Lung (tissue), 12 donors: ENCODE measurements around the gene AMIGO2. TPM values are rescaled to one million over a fixed set of nuclear protein-coding genes. Genes with fewer than 3 reads are reported as not detected.

ENCODE experiments used
- ATAC-seq: fragments of 200-7000 bp; cut with Tn5 transposase; one replicate; pipeline ENCODE4 v1.9.1; 2020; ENCODE audit warnings: moderate number of reproducible peaks; ENCODE audit not compliant: insufficient read depth, low FRiP score
- DNase-seq, 3 donors: peaks; one replicate each; pipeline ENCODE4 v3.0.0-alpha.2; 2013 to 2017
- H3K27ac ChIP-seq, 2 donors: one replicate each; pipeline ENCODE4 v1.5.1; 2013; ENCODE audit warnings: mild to moderate bottlenecking in 2 of 2, moderate library complexity in 2 of 2, control low read depth in 1 of 2, inconsistent platforms in 1 of 2, low read depth in 1 of 2, low read length in 1 of 2
- H3K27me3 ChIP-seq, 3 donors: one replicate each; pipeline ENCODE4 v1.5.1; 2013; ENCODE audit warnings: low read length in 2 of 3; ENCODE audit not compliant: control insufficient read depth in 3 of 3, insufficient read depth in 3 of 3
- H3K36me3 ChIP-seq, 4 donors: one replicate each; pipeline ENCODE4 v1.5.1; 2013; ENCODE audit warnings: low read length in 4 of 4, mild to moderate bottlenecking in 1 of 4, moderate library complexity in 1 of 4; ENCODE audit not compliant: control insufficient read depth in 4 of 4, insufficient read depth in 4 of 4
- H3K4me1 ChIP-seq, 5 donors: one replicate each; pipeline ENCODE4 v1.5.1; 2013; ENCODE audit warnings: low read length in 5 of 5, mild to moderate bottlenecking in 2 of 5, moderate library complexity in 1 of 5; ENCODE audit not compliant: control insufficient read depth in 5 of 5, insufficient read depth in 5 of 5
- H3K4me3 ChIP-seq: one replicate; pipeline ENCODE4 v1.5.1; 2013; ENCODE audit warnings: mild to moderate bottlenecking, control low read depth, moderate library complexity
- H3K9ac ChIP-seq, 2 donors: one replicate each; pipeline ENCODE4 v1.5.1; 2013; ENCODE audit warnings: low read length in 2 of 2, control low read depth in 1 of 2; ENCODE audit not compliant: insufficient read depth in 1 of 2
- H3K9me3 ChIP-seq, 4 donors: one replicate each; pipeline ENCODE4 v1.5.1; 2013; ENCODE audit warnings: low read length in 3 of 4, mild to moderate bottlenecking in 1 of 4, moderate library complexity in 1 of 4; ENCODE audit not compliant: control insufficient read depth in 4 of 4, insufficient read depth in 3 of 4
- WGBS, 2 donors: extraction: QIAGEN DNeasy Blood & Tissue Kit; methylation state at CpG; one replicate each; pipeline ENCODE4 v1.1.7; 2013; 5-methylcytosine and 5-hydroxymethylcytosine counted together
- polyA plus RNA-seq, 2 donors: library from polyadenylated mRNA; stranded (reverse); fragments of 200-250 nt; gene quantifications; one replicate each; pipeline ENCODE4 v1.2.1, GENCODE V29; 2013
- total RNA-seq, 2 donors: library from RNA; depleted of rRNA in 1 of 2; stranded (reverse); fragments of >200 nt in 1 of 2; gene quantifications; one replicate each; pipeline ENCODE4 v1.2.1, GENCODE V29; 2014 to 2021
- TF ChIP-seq, protein P1 (sequence below): IDR thresholded peaks from 2 replicates; pipeline ENCODE4 v1.5.1; 2012; ENCODE audit warnings: mild to moderate bottlenecking; ENCODE audit errors: control extremely low read depth, extremely low read depth
- donor health status: control.
- donor health status: control.
- donor health status: Bipolar disorder and iron deficiency.
- donor health status: healthy.
- donor health status: DM: yes; HTN: yes; CAD: no.

Gene AMIGO2
- total and polyA plus RNA-seq, 4 donors = 5.7 to 17.7 (median 7.8) TPM

DNA sequence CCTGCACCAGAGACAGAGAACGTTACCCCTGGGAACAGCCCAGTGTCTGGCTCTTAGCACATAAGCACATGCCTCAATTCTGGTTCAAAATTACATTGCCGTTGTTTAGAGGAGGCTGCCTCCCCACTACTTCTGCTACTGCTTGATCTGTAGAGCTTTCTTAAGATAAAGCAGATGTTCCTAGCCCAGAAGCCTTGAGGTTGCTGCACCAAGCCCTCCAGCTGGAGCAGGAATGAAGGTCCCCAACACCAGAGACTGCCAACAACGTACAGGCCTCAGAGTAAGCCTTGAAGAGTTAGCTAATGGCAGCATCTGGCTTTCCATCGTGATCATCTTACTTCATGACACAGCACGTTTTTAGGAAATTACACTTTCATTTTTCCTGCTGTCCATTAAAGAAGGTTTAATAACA, 34.7 kb upstream of the AMIGO2 start:
- TF ChIP-seq, protein P1, sequence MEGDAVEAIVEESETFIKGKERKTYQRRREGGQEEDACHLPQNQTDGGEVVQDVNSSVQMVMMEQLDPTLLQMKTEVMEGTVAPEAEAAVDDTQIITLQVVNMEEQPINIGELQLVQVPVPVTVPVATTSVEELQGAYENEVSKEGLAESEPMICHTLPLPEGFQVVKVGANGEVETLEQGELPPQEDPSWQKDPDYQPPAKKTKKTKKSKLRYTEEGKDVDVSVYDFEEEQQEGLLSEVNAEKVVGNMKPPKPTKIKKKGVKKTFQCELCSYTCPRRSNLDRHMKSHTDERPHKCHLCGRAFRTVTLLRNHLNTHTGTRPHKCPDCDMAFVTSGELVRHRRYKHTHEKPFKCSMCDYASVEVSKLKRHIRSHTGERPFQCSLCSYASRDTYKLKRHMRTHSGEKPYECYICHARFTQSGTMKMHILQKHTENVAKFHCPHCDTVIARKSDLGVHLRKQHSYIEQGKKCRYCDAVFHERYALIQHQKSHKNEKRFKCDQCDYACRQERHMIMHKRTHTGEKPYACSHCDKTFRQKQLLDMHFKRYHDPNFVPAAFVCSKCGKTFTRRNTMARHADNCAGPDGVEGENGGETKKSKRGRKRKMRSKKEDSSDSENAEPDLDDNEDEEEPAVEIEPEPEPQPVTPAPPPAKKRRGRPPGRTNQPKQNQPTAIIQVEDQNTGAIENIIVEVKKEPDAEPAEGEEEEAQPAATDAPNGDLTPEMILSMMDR = no peak
- Histone ChIP-seq H3K4me3 (no peak overlapping the region), H3K9me3 (no peaks in the 10 kb centered on the region), H3K27me3 (no peaks in the 10 kb centered on the region), H3K27ac (no peak overlapping the region), H3K4me1 (no peaks in the 10 kb centered on the region), H3K9ac (no peak overlapping the region), H3K36me3 (no peaks in the 10 kb centered on the region)
- 82 to 88% methylated on average over 5 of the region's 5 CpGs for WGBS, 2 donors
- DNase-seq (no peak), ATAC-seq (no peak)

DNA sequence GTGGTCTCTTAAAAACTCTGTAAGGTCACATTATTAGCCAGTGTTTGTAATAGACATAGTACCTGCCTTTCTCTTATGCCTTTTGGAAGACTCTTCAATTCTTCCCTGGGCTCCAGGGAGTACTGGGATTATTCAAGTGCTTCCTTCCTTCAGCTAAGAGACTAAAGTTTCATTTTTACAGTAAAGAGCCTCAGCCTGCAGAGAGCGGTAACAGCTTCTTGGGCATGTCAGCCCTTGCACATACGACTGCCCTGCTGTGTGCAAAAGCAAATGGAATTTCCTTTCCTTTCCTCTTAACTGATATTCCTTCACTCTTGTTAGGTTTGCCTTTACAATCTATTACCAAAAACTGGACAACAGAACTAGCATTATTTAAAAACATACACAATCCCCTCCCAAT, 32.9 kb upstream of the AMIGO2 start:
- 74 to 89% methylated on average over 2 of the region's 2 CpGs for WGBS, 2 donors
- H3K9ac ChIP-seq = no peak overlapping the region
- TF ChIP-seq, protein P1 = no peak
- DNase-seq (no peak), ATAC-seq (no peak)
- H3K27ac ChIP-seq = no peak overlapping the region
- H3K4me1 ChIP-seq = no peaks in the 10 kb centered on the region
- H3K27me3 ChIP-seq = no peaks in the 10 kb centered on the region
- H3K36me3 ChIP-seq = no peaks in the 10 kb centered on the region
- H3K4me3 ChIP-seq = no peak overlapping the region
- peaks cover 0 to 2% (median 0%) of the 10 kb centered on the region in 4 donors for H3K9me3 ChIP-seq

DNA sequence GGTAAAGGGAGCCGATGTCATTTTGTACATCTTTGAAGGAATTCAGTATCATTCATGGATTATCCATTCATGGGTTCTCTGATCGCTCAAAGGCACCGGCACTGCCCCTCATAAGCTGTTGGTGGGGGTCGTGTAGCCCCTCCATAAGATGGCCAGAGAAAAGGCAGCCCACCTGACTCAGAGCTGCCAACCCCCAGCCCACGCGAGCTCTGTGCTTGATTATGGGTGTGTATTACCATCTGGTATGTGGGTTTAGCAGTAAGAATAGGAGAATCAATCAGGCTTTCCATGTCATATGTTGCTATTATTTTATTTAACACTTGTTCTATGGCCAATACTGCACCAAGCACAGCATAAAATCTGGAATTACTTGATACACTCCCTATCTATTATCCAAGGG, 32.1 kb upstream of the AMIGO2 start:
- WGBS, 2 donors = 92 to 96% methylated on average over 6 of the region's 6 CpGs

DNA sequence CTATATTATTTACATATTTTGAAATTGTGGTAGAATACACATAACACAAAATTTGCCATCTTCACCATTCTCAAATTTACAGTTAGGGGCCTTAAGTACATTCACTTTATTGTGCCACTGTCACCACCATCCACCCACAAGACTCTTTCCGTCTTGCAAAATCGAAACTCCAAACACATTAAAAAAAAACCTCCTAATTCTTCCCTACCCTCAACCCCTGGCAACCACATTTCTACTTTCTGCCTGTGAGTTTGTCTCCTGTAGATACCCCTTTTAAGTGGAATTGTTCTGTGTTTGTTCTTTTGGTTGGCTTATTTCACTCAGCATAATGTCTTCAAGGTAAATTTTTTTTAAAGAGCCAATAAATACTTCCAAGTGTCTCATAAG, 31.6 kb upstream of the AMIGO2 start:
- H3K9ac ChIP-seq = no peak overlapping the region
- H3K27ac ChIP-seq = no peak overlapping the region
- H3K4me3 ChIP-seq = no peak overlapping the region
- H3K36me3 ChIP-seq = peaks cover 0 to under 1% (median 0%) of the 10 kb centered on the region in 4 donors
- H3K27me3 ChIP-seq = no peaks in the 10 kb centered on the region
- peaks cover 0 to 2% (median 0%) of the 10 kb centered on the region in 4 donors for H3K9me3 ChIP-seq
- no peaks in the 10 kb centered on the region for H3K4me1 ChIP-seq
- TF ChIP-seq, protein P1 = no peak
- DNase-seq = no peak
- WGBS, 2 donors = 87 to 88% methylated on average over 2 of the region's 2 CpGs
- no peak for ATAC-seq

More for the DNA sequence above, 32.1 kb upstream of the AMIGO2 start:
- H3K9ac ChIP-seq = no peak overlapping the region
- TF ChIP-seq, protein P1 = no peak
- H3K4me3 ChIP-seq = no peak overlapping the region
- H3K27ac ChIP-seq = no peak overlapping the region
- no peaks in the 10 kb centered on the region for H3K4me1 ChIP-seq
- no peaks in the 10 kb centered on the region for H3K27me3 ChIP-seq
- ATAC-seq = no peak
- no peak for DNase-seq
- H3K9me3 ChIP-seq = peaks cover 0 to 2% (median 0%) of the 10 kb centered on the region in 4 donors
- no peaks in the 10 kb centered on the region for H3K36me3 ChIP-seq
